HUES6 (cell line): Measurements from ENCODE around the gene BPIFB1.
A peak's percentile ranks its signal among the peaks of the same experiment; 100 is the strongest.

ENCODE experiments used
- H3K27ac ChIP-seq: 2 replicates; pipeline ENCODE4 v1.7.0; 2013; ENCODE audit warnings: low read depth, mild to moderate bottlenecking, low read length, inconsistent platforms
- H3K27me3 ChIP-seq: 2 replicates; pipeline ENCODE4 v1.6.1; 2013; ENCODE audit warnings: low read length; ENCODE audit not compliant: control insufficient read depth, insufficient read depth
- H3K36me3 ChIP-seq: 2 replicates; pipeline ENCODE4 v1.6.1; 2013; ENCODE audit warnings: low read length; ENCODE audit not compliant: control insufficient read depth, insufficient read depth
- H3K4me1 ChIP-seq: 2 replicates; pipeline ENCODE4 v1.6.1; 2013; ENCODE audit warnings: low read length; ENCODE audit not compliant: control insufficient read depth, insufficient read depth
- H3K4me3 ChIP-seq: 2 replicates; pipeline ENCODE4 v1.5.1; 2013; ENCODE audit warnings: low read depth, low read length
- H3K9ac ChIP-seq: one replicate; pipeline ENCODE4 v1.6.1; 2013; ENCODE audit warnings: mild to moderate bottlenecking, low read length
- H3K9me3 ChIP-seq: 2 replicates; pipeline ENCODE4 v1.6.1; 2013; ENCODE audit warnings: low read depth, low read length; ENCODE audit not compliant: control insufficient read depth, insufficient read depth

The BPIFB1 gene

DNA sequence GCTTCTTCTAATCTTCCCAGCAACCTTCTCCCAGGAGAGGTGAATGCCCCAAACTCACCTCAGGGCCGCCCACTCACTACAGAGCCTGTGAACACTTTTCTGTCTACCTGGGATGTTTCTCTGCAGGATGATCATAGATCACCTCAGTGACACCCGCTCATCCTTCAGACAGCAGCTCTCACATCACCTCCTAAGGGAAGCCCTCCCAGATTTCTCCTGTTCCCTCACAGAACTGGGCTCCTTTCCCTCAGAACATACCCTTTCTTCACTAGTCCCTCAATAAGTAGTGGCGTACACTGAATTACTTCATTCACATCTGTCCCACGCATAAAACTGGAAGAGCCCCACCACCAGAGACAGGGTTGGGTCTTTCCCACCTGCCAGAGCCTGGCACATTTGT lies 60.5 kb downstream of the BPIFB1 start:
- no peaks in the 10 kb centered on the region for H3K36me3 ChIP-seq
- no peak overlapping the region for H3K4me3 ChIP-seq
- H3K4me1 ChIP-seq = 0 out of 2 replicates have a peak, but pooled peaks cover 5% of the 10 kb centered on the region
- no peak overlapping the region for H3K9ac ChIP-seq
- H3K27me3 ChIP-seq = no peaks in the 10 kb centered on the region
- no peak overlapping the region for H3K27ac ChIP-seq
- no peaks in the 10 kb centered on the region for H3K9me3 ChIP-seq

GRCh38 chr20:33345342-33345741 lies 62.3 kb downstream of the BPIFB1 start:
- Histone ChIP-seq H3K9ac (peak overlapping the region; percentile 11), H3K27ac (no peak overlapping the region), H3K4me1 (0 out of 2 replicates have a peak, but pooled peaks cover 6% of the 10 kb centered on the region), H3K4me3 (no peak overlapping the region), H3K27me3 (no peaks in the 10 kb centered on the region), H3K36me3 (peaks cover 7% of the 10 kb centered on the region; the same call in 1 of the 2 replicates), H3K9me3 (no peaks in the 10 kb centered on the region)

DNA sequence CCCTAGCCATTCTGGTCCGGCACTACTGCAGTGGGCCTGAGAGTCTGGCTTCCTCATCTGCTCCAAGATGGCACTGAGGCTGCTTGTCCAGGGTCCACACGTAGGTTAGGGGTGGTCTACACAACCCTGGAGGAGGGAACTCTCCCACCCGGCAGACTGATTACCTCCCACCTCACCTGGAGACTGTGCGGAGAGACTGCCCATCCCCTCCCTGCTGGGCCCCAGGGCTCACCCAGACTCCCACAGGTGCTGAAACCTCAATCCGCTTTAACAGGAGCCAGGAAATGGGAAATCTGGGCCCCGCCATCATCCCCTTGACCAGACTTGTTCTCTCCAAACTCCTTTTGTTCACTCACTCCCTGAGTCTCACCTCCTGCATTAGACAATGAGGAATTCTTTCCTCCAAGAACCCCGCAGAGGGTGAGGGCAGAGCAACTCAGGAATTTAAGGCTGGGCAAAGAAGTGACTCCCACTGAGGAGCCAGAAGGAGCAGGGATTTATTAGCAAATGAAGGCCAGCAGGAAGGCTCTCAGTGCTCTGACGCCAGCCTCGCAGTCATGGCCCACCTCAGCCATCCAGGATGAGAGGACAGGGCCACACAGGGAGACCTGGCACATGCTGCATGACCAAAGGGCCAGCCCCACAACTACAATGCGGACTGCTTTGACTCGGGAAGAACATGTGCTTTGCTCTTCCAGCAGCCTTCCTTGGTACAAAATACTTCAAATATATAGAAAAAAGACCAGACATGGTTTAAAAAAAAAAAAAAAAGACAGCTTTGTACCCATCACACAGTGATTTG lies 65.3 kb downstream of the BPIFB1 start:
- no peak overlapping the region for H3K4me3 ChIP-seq

GRCh38 chr20:33349493-33349892 lies 66.5 kb downstream of the BPIFB1 start:
- Histone ChIP-seq H3K4me1 (peaks cover 20% of the 10 kb centered on the region), H3K36me3 (peaks cover 7% of the 10 kb centered on the region; the same call in 1 of the 2 replicates), H3K4me3 (no peak overlapping the region), H3K9me3 (no peaks in the 10 kb centered on the region), H3K27ac (no peak overlapping the region), H3K27me3 (no peaks in the 10 kb centered on the region), H3K9ac (no peak overlapping the region)

More for the DNA sequence above, 65.3 kb downstream of the BPIFB1 start:
- peaks cover 7% of the 10 kb centered on the region; the same call in 1 of the 2 replicates for H3K36me3 ChIP-seq
- no peak overlapping the region for H3K27ac ChIP-seq
- H3K4me1 ChIP-seq = peaks cover 20% of the 10 kb centered on the region
- no peaks in the 10 kb centered on the region for H3K9me3 ChIP-seq
- H3K9ac ChIP-seq = no peak overlapping the region
- no peaks in the 10 kb centered on the region for H3K27me3 ChIP-seq

DNA sequence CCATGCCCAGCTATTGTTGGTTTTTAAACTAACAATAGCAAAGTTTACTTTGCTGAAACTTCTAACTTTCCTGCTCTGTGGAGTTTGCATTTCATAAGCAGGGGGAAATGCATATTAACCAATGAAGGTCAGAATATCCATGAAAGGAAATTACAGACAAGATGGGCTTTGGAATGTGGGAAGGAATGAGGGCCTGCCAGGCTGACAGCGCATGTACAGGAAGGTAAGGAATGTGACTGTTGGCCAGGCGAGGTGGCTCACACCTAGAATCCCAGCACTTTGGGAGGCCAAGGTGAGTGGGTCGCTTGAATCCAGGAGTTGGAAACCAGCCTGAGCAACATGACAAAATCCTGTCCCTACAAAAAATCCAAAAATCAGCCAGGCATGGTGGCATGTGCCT lies 68.7 kb downstream of the BPIFB1 start:
- peaks cover 20% of the 10 kb centered on the region for H3K4me1 ChIP-seq
- H3K9me3 ChIP-seq = no peaks in the 10 kb centered on the region
- peaks cover 9% of the 10 kb centered on the region; the same call in 1 of the 2 replicates for H3K36me3 ChIP-seq
- H3K9ac ChIP-seq = no peak overlapping the region
- no peaks in the 10 kb centered on the region for H3K27me3 ChIP-seq
- H3K4me3 ChIP-seq = no peak overlapping the region
- no peak overlapping the region for H3K27ac ChIP-seq

DNA sequence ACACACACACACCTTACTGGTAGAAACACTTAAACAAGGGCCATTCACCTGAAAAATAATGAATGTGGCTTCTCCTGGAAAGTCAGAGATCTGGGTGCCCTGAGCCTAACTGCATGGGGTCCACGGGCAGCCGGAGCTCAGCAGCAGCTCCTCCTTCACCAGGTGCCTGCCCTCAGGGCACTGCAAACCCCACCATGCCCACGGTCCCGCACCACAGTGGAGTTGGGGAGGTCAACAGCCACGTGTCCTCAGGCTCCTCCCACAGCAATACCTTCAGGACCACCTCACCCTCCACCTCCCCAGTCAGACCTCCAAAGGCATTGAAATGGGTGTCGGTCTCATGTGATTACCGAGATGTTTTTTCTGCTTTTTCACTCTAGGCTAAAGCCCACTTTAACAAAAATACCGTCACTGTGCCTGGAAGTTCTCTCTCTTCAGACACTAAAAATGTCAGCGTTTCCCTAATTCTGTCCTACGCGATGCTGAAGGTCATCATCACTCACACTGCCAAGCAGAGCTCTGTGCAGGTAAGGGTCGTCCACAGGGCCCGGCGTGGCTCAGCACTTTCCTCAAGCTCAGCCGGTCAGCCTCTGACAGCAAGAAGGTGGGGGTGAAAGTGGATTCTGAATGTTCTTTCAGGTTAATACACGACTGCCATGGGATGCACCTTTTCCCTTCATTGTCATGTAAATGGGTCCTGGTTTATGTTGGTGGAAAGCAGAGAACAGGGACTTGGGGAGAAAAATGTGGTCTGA lies 69.4 kb downstream of the BPIFB1 start:
- H3K9ac ChIP-seq = peak overlapping the region; percentile 7
- no peak overlapping the region for H3K4me3 ChIP-seq
- H3K4me1 ChIP-seq = peaks cover 20% of the 10 kb centered on the region
- H3K9me3 ChIP-seq = no peaks in the 10 kb centered on the region
- H3K27me3 ChIP-seq = no peaks in the 10 kb centered on the region
- H3K27ac ChIP-seq = no peak overlapping the region
- peaks cover 9% of the 10 kb centered on the region; the same call in 1 of the 2 replicates for H3K36me3 ChIP-seq

GRCh38 chr20:33353013-33353402 lies 70.0 kb downstream of the BPIFB1 start:
- H3K9ac ChIP-seq = no peak overlapping the region
- no peak overlapping the region for H3K4me3 ChIP-seq
- peaks cover 20% of the 10 kb centered on the region for H3K4me1 ChIP-seq
- no peak overlapping the region for H3K27ac ChIP-seq
- H3K36me3 ChIP-seq = peaks cover 9% of the 10 kb centered on the region; the same call in 1 of the 2 replicates
- no peaks in the 10 kb centered on the region for H3K9me3 ChIP-seq
- H3K27me3 ChIP-seq = no peaks in the 10 kb centered on the region
